WTC11 (cell line): ENCODE data around the gene TRIB2. TPM values are rescaled to one million over a fixed set of nuclear protein-coding genes. Genes with fewer than 3 reads are reported as not detected.

Experiments used
- ATAC-seq: fragments of 200-7000 bp; cut with Tn5 transposase; 2 replicates; pipeline ENCODE4 v1.10.0; 2021; ENCODE audit warnings: mild to moderate bottlenecking, moderate library complexity
- CTCF ChIA-PET: fragments of 300-600 bp; sonication (Branson Sonifier 250); formaldehyde crosslinking; loops from one replicate; lab custom pipeline; 2021; ENCODE audit warnings: antibody characterized with exemption; lab: Charles Lee
- POLR2A ChIA-PET: fragments of 350-600 bp; sonication (Branson Sonifier 250); formaldehyde crosslinking; loops from one replicate; lab custom pipeline; 2021; ENCODE audit warnings: antibody characterized with exemption; lab: Charles Lee
- DNase-seq: peaks from one replicate; pipeline ENCODE4 v3.0.0; 2021; ENCODE audit warnings: low spot score
- H3K27ac Mint-ChIP-seq: 2 replicates; pipeline ENCODE4 v1.8.0; 2021; ENCODE audit warnings: mixed read lengths
- H3K27me3 Mint-ChIP-seq: 2 replicates; pipeline ENCODE4 v1.8.0; 2021; ENCODE audit warnings: low read depth, mild to moderate bottlenecking, moderate library complexity, mixed read lengths
- H3K36me3 Mint-ChIP-seq: 2 replicates; pipeline ENCODE4 v1.8.0; 2021; ENCODE audit warnings: mixed read lengths
- H3K4me1 Mint-ChIP-seq: 2 replicates; pipeline ENCODE4 v1.8.0; 2022; ENCODE audit warnings: mixed read lengths
- H3K4me3 Mint-ChIP-seq: 2 replicates; pipeline ENCODE4 v1.8.0; 2021; ENCODE audit warnings: mild to moderate bottlenecking, moderate library complexity, mixed read lengths
- H3K9me3 Mint-ChIP-seq: 2 replicates; pipeline ENCODE4 v1.8.0; 2021; ENCODE audit warnings: mixed read lengths
- CREB1 ChIP-seq: sonication (generic); formaldehyde crosslinking; IDR thresholded peaks from 2 replicates; pipeline ENCODE4 v1.8.0; 2023; ENCODE audit warnings: mild to moderate bottlenecking, missing genetic modification reagents
- FOXP1 ChIP-seq: sonication (generic); formaldehyde crosslinking; IDR thresholded peaks from 2 replicates; pipeline ENCODE4 v1.8.0; 2022; ENCODE audit warnings: missing genetic modification reagents, mild to moderate bottlenecking, moderate library complexity, borderline replicate concordance
- FOXP4 ChIP-seq: sonication (generic); formaldehyde crosslinking; IDR thresholded peaks from 2 replicates; pipeline ENCODE4 v1.8.0; 2022; ENCODE audit warnings: mild to moderate bottlenecking, missing genetic modification reagents
- GTF2I ChIP-seq: fragments of 250-450 bp; sonication (Bioruptor Pico); conservative IDR thresholded peaks from 2 replicates; pipeline ENCODE4 v1.4.0; 2021; ENCODE audit warnings: mild to moderate bottlenecking
- KAT7 ChIP-seq: sonication (generic); formaldehyde crosslinking; IDR thresholded peaks from 2 replicates; pipeline ENCODE4 v1.8.1; 2023; ENCODE audit warnings: missing genetic modification reagents, mild to moderate bottlenecking, borderline replicate concordance
- MXD4 ChIP-seq: fragments of 250-450 bp; sonication (Bioruptor Pico); IDR thresholded peaks from 2 replicates; pipeline ENCODE4 v1.8.0; 2021; ENCODE audit warnings: mild to moderate bottlenecking, moderate library complexity, borderline replicate concordance
- OVOL2 ChIP-seq: fragments of 250-450 bp; sonication (Bioruptor Pico); IDR thresholded peaks from 2 replicates; pipeline ENCODE4 v1.9.0; 2021; ENCODE audit warnings: mild to moderate bottlenecking, borderline replicate concordance
- PRRX2 ChIP-seq: fragments of 250-450 bp; sonication (Bioruptor Pico); IDR thresholded peaks from 2 replicates; pipeline ENCODE4 v1.8.0; 2021; ENCODE audit warnings: mild to moderate bottlenecking
- RELA ChIP-seq: sonication (generic); formaldehyde crosslinking; IDR thresholded peaks from 2 replicates; pipeline ENCODE4 v1.8.1; 2022; ENCODE audit warnings: missing genetic modification reagents, mild to moderate bottlenecking, borderline replicate concordance
- ZNF121 ChIP-seq: sonication (generic); formaldehyde crosslinking; IDR thresholded peaks from 2 replicates; pipeline ENCODE4 v1.8.0; 2023; ENCODE audit warnings: missing genetic modification reagents
- ZNF138 ChIP-seq: sonication (generic); formaldehyde crosslinking; conservative IDR thresholded peaks from 2 replicates; pipeline ENCODE4 v1.8.1; 2022; ENCODE audit warnings: mild to moderate bottlenecking, moderate library complexity, missing genetic modification reagents
- ZNF396 ChIP-seq: fragments of 250-450 bp; sonication (Bioruptor Pico); IDR thresholded peaks from 2 replicates; pipeline ENCODE4 v1.8.0; 2021; ENCODE audit warnings: mild to moderate bottlenecking, moderate library complexity, borderline replicate concordance
- ZNF416 ChIP-seq: fragments of 250-450 bp; sonication (Bioruptor Pico); IDR thresholded peaks from 2 replicates; pipeline ENCODE4 v1.9.0; 2021; ENCODE audit warnings: mild to moderate bottlenecking, inconsistent platforms
- ZNF532 ChIP-seq: fragments of 250-450 bp; sonication (Bioruptor Pico); IDR thresholded peaks from 2 replicates; pipeline ENCODE4 v1.9.0; 2021; ENCODE audit warnings: mild to moderate bottlenecking, borderline replicate concordance
- total RNA-seq: library from RNA; stranded (reverse); gene quantifications from 3 replicates; pipeline ENCODE4 v1.2.3, GENCODE V29; 2021
- TF ChIP-seq, protein P1 (sequence below): sonication (generic); formaldehyde crosslinking; IDR thresholded peaks from 2 replicates; pipeline ENCODE4 v1.8.0; 2023; ENCODE audit warnings: missing genetic modification reagents
- TF ChIP-seq, protein P2 (sequence below): sonication (generic); formaldehyde crosslinking; IDR thresholded peaks from 2 replicates; pipeline ENCODE4 v1.8.0; 2022; ENCODE audit warnings: missing genetic modification reagents
- TF ChIP-seq, protein P3 (sequence below): sonication (generic); formaldehyde crosslinking; IDR thresholded peaks from 2 replicates; pipeline ENCODE4 v1.8.0; 2023; ENCODE audit warnings: missing genetic modification reagents, mild to moderate bottlenecking, borderline replicate concordance

The TRIB2 gene
- total RNA-seq, 1 experiment from 2014 or later, result 89.3 TPM

DNA sequence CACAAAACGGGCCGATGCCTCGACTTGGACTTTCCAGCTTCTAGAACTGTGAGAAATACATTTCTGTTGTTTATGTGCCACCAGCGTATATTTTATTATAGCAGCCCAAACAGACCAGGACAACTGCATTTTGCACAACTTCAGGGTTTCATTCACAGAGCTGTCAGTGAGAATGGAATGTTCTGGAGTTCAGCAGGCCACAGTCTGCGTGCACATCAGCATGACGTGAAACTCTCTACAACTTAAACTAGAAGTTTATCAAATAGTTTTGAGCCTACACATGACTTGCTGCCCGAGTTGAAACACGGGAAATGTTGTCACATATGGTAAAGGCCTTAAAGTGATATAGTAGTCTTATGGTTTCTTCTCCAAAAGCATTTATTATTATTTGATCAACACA lies 3.9 kb upstream of the TRIB2 start:
- peaks cover 19% of the 10 kb centered on the region for H3K4me1 Mint-ChIP-seq
- CTCF ChIA-PET, result no interaction called here
- H3K4me3 Mint-ChIP-seq, result no peak overlapping the region
- no peak overlapping the region for H3K27ac Mint-ChIP-seq
- H3K36me3 Mint-ChIP-seq, result no peaks in the 10 kb centered on the region
- no peaks in the 10 kb centered on the region; the same call in 1 of the 2 replicates for H3K27me3 Mint-ChIP-seq
- no peak for ATAC-seq
- TF ChIP-seq FOXP4 (CRISPR knock-in tag) (no peak), GTF2I (CRISPR knock-in tag) (no peak), FOXP1 (CRISPR knock-in tag) (no peak), OVOL2 (no peak), PRRX2 (CRISPR knock-in tag) (no peak), ZNF138 (CRISPR knock-in tag) (no peak), ZNF396 (CRISPR knock-in tag) (no peak), ZNF121 (CRISPR knock-in tag) (no peak), KAT7 (no peak), ZNF532 (CRISPR knock-in tag) (no peak), ZNF416 (no peak), CREB1 (no peak), RELA (CRISPR knock-in tag) (no peak), MXD4 (CRISPR knock-in tag) (no peak)
- TF ChIP-seq, protein P1, sequence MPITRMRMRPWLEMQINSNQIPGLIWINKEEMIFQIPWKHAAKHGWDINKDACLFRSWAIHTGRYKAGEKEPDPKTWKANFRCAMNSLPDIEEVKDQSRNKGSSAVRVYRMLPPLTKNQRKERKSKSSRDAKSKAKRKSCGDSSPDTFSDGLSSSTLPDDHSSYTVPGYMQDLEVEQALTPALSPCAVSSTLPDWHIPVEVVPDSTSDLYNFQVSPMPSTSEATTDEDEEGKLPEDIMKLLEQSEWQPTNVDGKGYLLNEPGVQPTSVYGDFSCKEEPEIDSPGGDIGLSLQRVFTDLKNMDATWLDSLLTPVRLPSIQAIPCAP, result no peak
- TF ChIP-seq, protein P2, sequence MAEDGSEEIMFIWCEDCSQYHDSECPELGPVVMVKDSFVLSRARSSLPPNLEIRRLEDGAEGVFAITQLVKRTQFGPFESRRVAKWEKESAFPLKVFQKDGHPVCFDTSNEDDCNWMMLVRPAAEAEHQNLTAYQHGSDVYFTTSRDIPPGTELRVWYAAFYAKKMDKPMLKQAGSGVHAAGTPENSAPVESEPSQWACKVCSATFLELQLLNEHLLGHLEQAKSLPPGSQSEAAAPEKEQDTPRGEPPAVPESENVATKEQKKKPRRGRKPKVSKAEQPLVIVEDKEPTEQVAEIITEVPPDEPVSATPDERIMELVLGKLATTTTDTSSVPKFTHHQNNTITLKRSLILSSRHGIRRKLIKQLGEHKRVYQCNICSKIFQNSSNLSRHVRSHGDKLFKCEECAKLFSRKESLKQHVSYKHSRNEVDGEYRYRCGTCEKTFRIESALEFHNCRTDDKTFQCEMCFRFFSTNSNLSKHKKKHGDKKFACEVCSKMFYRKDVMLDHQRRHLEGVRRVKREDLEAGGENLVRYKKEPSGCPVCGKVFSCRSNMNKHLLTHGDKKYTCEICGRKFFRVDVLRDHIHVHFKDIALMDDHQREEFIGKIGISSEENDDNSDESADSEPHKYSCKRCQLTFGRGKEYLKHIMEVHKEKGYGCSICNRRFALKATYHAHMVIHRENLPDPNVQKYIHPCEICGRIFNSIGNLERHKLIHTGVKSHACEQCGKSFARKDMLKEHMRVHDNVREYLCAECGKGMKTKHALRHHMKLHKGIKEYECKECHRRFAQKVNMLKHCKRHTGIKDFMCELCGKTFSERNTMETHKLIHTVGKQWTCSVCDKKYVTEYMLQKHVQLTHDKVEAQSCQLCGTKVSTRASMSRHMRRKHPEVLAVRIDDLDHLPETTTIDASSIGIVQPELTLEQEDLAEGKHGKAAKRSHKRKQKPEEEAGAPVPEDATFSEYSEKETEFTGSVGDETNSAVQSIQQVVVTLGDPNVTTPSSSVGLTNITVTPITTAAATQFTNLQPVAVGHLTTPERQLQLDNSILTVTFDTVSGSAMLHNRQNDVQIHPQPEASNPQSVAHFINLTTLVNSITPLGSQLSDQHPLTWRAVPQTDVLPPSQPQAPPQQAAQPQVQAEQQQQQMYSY, result no peak
- TF ChIP-seq, protein P3, sequence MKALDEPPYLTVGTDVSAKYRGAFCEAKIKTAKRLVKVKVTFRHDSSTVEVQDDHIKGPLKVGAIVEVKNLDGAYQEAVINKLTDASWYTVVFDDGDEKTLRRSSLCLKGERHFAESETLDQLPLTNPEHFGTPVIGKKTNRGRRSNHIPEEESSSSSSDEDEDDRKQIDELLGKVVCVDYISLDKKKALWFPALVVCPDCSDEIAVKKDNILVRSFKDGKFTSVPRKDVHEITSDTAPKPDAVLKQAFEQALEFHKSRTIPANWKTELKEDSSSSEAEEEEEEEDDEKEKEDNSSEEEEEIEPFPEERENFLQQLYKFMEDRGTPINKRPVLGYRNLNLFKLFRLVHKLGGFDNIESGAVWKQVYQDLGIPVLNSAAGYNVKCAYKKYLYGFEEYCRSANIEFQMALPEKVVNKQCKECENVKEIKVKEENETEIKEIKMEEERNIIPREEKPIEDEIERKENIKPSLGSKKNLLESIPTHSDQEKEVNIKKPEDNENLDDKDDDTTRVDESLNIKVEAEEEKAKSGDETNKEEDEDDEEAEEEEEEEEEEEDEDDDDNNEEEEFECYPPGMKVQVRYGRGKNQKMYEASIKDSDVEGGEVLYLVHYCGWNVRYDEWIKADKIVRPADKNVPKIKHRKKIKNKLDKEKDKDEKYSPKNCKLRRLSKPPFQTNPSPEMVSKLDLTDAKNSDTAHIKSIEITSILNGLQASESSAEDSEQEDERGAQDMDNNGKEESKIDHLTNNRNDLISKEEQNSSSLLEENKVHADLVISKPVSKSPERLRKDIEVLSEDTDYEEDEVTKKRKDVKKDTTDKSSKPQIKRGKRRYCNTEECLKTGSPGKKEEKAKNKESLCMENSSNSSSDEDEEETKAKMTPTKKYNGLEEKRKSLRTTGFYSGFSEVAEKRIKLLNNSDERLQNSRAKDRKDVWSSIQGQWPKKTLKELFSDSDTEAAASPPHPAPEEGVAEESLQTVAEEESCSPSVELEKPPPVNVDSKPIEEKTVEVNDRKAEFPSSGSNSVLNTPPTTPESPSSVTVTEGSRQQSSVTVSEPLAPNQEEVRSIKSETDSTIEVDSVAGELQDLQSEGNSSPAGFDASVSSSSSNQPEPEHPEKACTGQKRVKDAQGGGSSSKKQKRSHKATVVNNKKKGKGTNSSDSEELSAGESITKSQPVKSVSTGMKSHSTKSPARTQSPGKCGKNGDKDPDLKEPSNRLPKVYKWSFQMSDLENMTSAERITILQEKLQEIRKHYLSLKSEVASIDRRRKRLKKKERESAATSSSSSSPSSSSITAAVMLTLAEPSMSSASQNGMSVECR (CRISPR knock-in tag), result no peak
- TF ChIP-seq, all 79 proteins: peak for 0
- POLR2A ChIA-PET, result no interaction called here
- peaks cover 4% of the 10 kb centered on the region for H3K9me3 Mint-ChIP-seq
- no peak for DNase-seq
